Measurements from ENCODE around the gene DNAH14.

- TF ChIP-seq CBFA2T2 (conservative IDR thresholded peaks at IDR 0.05) = no peak
- no peak for TF ChIP-seq CBX3 (IDR thresholded peaks at IDR 0.05; ENCODE audit: borderline replicate concordance in 1 of 2, low read length in 2 of 2)
- no peak for TF ChIP-seq MCM2 (IDR thresholded peaks at IDR 0.05; ENCODE audit: low read depth)
- no peak for TF ChIP-seq ZC3H8 (IDR thresholded peaks at IDR 0.05)
- no peak for TF ChIP-seq POLR2A (conservative IDR thresholded peaks at IDR 0.05)
- no peak for TF ChIP-seq POLR2H (tag; IDR thresholded peaks at IDR 0.05; ENCODE audit: low read depth)
- TF ChIP-seq BCL6 (CRISPR knock-in tag; IDR thresholded peaks at IDR 0.05) = no peak
- no peak for TF ChIP-seq ZNF253 (CRISPR knock-in tag; conservative IDR thresholded peaks at IDR 0.05)
Observed at GRCh38 chr1:225224287-225224686, 294.8 kb downstream of the DNAH14 start.

All from K562 (cell line).